K562 (cell line): Measurements from ENCODE around the gene AKAP13. TPM values are rescaled to one million over a fixed set of nuclear protein-coding genes. Genes with fewer than 3 reads are reported as not detected.

ENCODE experiments used
- ATAC-seq: fragments of 200-7000 bp; cut with Tn5 transposase; 3 replicates; pipeline ENCODE4 v1.9.1; 2020; ENCODE audit warnings: moderate library complexity
- BruUV-seq: library from RNA; stranded (reverse); fragments of 400-500 nt; replicated peaks from 2 replicates; lab custom pipeline; 2021; lab: Mats Ljungman, UMichigan
- CTCF ChIA-PET: fragments of 300-600 bp; formaldehyde crosslinking; extraction: SDS; loops from one replicate; lab custom pipeline; 2021; ENCODE audit warnings: low intra/inter-chr PET ratio; lab: Yijun Ruan, JAX
- POLR2A ChIA-PET: fragments of 300-600, 350-650 bp; sonication (Branson Sonifier 250); formaldehyde crosslinking; extraction: SDS; loops from one replicate; lab custom pipeline; 2021; ENCODE audit warnings: antibody characterized with exemption, inconsistent platforms; lab: Yijun Ruan, JAX
- DNase-seq, 4 experiments: peaks; one replicate each; pipeline versions ENCODE4 v3.0.0 to v3.0.0-alpha.2; 2011 to 2018; ENCODE audit warnings: low spot score in 3 of 4, mixed read lengths in 3 of 4; ENCODE audit errors: extremely low read depth in 1 of 4
- FAIRE-seq: peaks from 2 replicates; lab custom pipeline; 2011; peaks lifted over from hg19 to GRCh38; lab: Jason Lieb, UNC
- H2AFZ ChIP-seq: 2 replicates; pipeline ENCODE4 v1.6.0; 2011; ENCODE audit warnings: low read depth, low read length, control low read depth, inconsistent platforms
- H3K27ac ChIP-seq: fragments of 200-600 bp; 3 replicates; pipeline ENCODE4 v1.8.0; 2011; ENCODE audit warnings: low read depth, mild to moderate bottlenecking, control low read depth, inconsistent platforms, low read length, moderate library complexity, mixed read lengths; ENCODE audit errors: extremely low read depth
- H3K27me3 ChIP-seq, 2 experiments: fragments of 300-600 bp in 1 of 2; 2 replicates in 1 of 2; 3 replicates in 1 of 2; pipeline versions ENCODE4 v1.6.0 to v1.8.0; 2011; ENCODE audit warnings: inconsistent platforms in 2 of 2, low read length in 2 of 2, mild to moderate bottlenecking in 1 of 2, mixed read lengths in 1 of 2, moderate library complexity in 1 of 2; ENCODE audit not compliant: control insufficient read depth in 2 of 2, insufficient read depth in 2 of 2
- H3K36me3 ChIP-seq: fragments of 300-600 bp; 3 replicates; pipeline ENCODE4 v1.8.0; 2011; ENCODE audit warnings: mild to moderate bottlenecking, low read length, inconsistent platforms; ENCODE audit not compliant: control insufficient read depth, insufficient read depth
- H3K4me1 ChIP-seq, 2 experiments: fragments of 200-600 bp in 1 of 2; replicated peaks in 1 of 2; 2 replicates in 1 of 2; 3 replicates in 1 of 2; pipeline versions ENCODE4 v1.5.1 to v1.8.0; 2011; ENCODE audit warnings: inconsistent platforms in 2 of 2, low read length in 2 of 2, mild to moderate bottlenecking in 1 of 2, mixed read lengths in 1 of 2, moderate library complexity in 1 of 2; ENCODE audit not compliant: control insufficient read depth in 2 of 2, insufficient read depth in 2 of 2
- H3K4me2 ChIP-seq: 2 replicates; pipeline ENCODE4 v1.6.1; 2011; ENCODE audit warnings: low read length, control low read depth, inconsistent platforms, mixed read lengths; ENCODE audit not compliant: insufficient read depth
- H3K4me3 ChIP-seq: fragments of 200-600 bp; sonication (generic), shearing (Covaris generic); 2 replicates; pipeline ENCODE4 v1.5.1; 2016; ENCODE audit warnings: control low read depth, inconsistent platforms
- H3K79me2 ChIP-seq: fragments of 200-600 bp; 3 replicates; pipeline ENCODE4 v1.8.0; 2011; ENCODE audit warnings: low read length, inconsistent platforms; ENCODE audit not compliant: control insufficient read depth, insufficient read depth
- H3K9ac ChIP-seq, 2 experiments: 2 replicates each; pipeline versions ENCODE4 v1.6.0 to v1.6.1; 2011; ENCODE audit warnings: low read depth in 2 of 2, low read length in 2 of 2, control low read depth in 1 of 2, inconsistent platforms in 1 of 2, mild to moderate bottlenecking in 1 of 2, mixed read lengths in 1 of 2; ENCODE audit not compliant: insufficient read depth in 1 of 2
- H3K9me1 ChIP-seq: one replicate; pipeline ENCODE4 v1.6.0; 2011; ENCODE audit warnings: inconsistent platforms, mild to moderate bottlenecking, low read length, moderate library complexity; ENCODE audit not compliant: control insufficient read depth, insufficient read depth
- H3K9me3 ChIP-seq: replicated peaks from 2 replicates; pipeline ENCODE4 v1.5.1; 2011; ENCODE audit warnings: low read depth, low read length, inconsistent platforms; ENCODE audit not compliant: control insufficient read depth, insufficient read depth
- H4K20me1 ChIP-seq: replicated peaks from 2 replicates; pipeline ENCODE4 v1.6.1; 2011; ENCODE audit warnings: low read length, inconsistent platforms, mixed read lengths; ENCODE audit not compliant: control insufficient read depth, insufficient read depth
- CREB1 ChIP-seq, 2 experiments: sonication (generic) in 1 of 2; formaldehyde crosslinking in 1 of 2; IDR thresholded peaks; 2 replicates each; pipeline versions ENCODE4 v1.6.1 to v1.8.0; 2012 to 2022; ENCODE audit warnings: inconsistent platforms in 1 of 2, mild to moderate bottlenecking in 1 of 2, missing genetic modification reagents in 1 of 2, moderate library complexity in 1 of 2
- CXXC5 ChIP-seq: fragments of 250-450 bp; sonication (Bioruptor Pico); IDR thresholded peaks from 2 replicates; pipeline ENCODE4 v1.8.0; 2022; ENCODE audit warnings: inconsistent platforms, mild to moderate bottlenecking, moderate library complexity
- MTA3 ChIP-seq: fragments of 450-650 bp; formaldehyde crosslinking; IDR thresholded peaks from 2 replicates; pipeline ENCODE4 v1.6.1; 2017; ENCODE audit warnings: mild to moderate bottlenecking, borderline replicate concordance
- NFATC3 ChIP-seq: fragments of 450-650 bp; IDR thresholded peaks from 2 replicates; pipeline ENCODE4 v1.6.1; 2017; ENCODE audit warnings: mild to moderate bottlenecking
- POLR3A ChIP-seq: IDR thresholded peaks from 2 replicates; pipeline ENCODE4 v1.6.1; 2011; ENCODE audit warnings: borderline replicate concordance, mild to moderate bottlenecking, moderate library complexity; ENCODE audit not compliant: insufficient read length, insufficient read depth; ENCODE audit errors: extremely low read depth
- PYGO2 ChIP-seq: fragments of 450-650 bp; IDR thresholded peaks from 2 replicates; pipeline ENCODE4 v1.6.1; 2016; ENCODE audit warnings: mild to moderate bottlenecking, missing genetic modification characterization, moderate library complexity, missing compliant biosample characterization
- STAT5B ChIP-seq: fragments of 250-450 bp; sonication (Bioruptor Pico); IDR thresholded peaks from 2 replicates; pipeline ENCODE4 v1.8.0; 2021; ENCODE audit warnings: mild to moderate bottlenecking, inconsistent platforms
- SUPT5H ChIP-seq: fragments of 450-650 bp; IDR thresholded peaks from 2 replicates; pipeline ENCODE4 v1.6.1; 2016
- ZNF41 ChIP-seq: fragments of 250-450 bp; sonication (Bioruptor Pico); conservative IDR thresholded peaks from 2 replicates; pipeline ENCODE4 v1.4.0; 2020; ENCODE audit warnings: mild to moderate bottlenecking
- WGBS: fragments of 100-300 bp; shearing (Covaris generic); methylation state at CpG from one replicate; pipeline ENCODE4 v1.1.6; 2016; ENCODE audit warnings: low coverage, mixed read lengths; ENCODE audit not compliant: insufficient coverage; ENCODE audit errors: missing lambda C conversion rate; 5-methylcytosine and 5-hydroxymethylcytosine counted together
- in situ Hi-C: fragments of 300-500 bp; cut with MboI; formaldehyde crosslinking; loops from 4 replicates; pipeline ENCODE4 v1.15.0; 2018; ENCODE audit warnings: inconsistent platforms, mixed read lengths
- intact Hi-C: fragments of 100-400 bp; cut with micrococcal nuclease; formaldehyde crosslinking; loops from 2 replicates; pipeline ENCODE4 v1.14.2; 2022
- polyA plus RNA-seq, 8 experiments: library from polyadenylated mRNA; depleted of rRNA in 4 of 8; stranded (reverse) in 5 of 8; unstranded in 3 of 8; fragments of >200 nt; fragmentation: Nextera tagmentation in 2 of 8; fragmentation: Illumina TruSeq in 1 of 8; extraction: Ambion mirVana in 2 of 8; extraction: Trizol in 1 of 8; gene quantifications; 2 replicates each; pipeline versions ENCODE4 v1.2.1 to v1.2.3, GENCODE V29; 2011 to 2014; ENCODE audit warnings: inconsistent platforms in 1 of 8, missing spikeins in 1 of 8
- total RNA-seq, 7 experiments: library from RNA; depleted of rRNA in 6 of 7; stranded (reverse); fragments of >200 nt in 6 of 7; fragmentation: Illumina TruSeq in 2 of 7; extraction: Trizol in 2 of 7; gene quantifications; 2 replicates each; pipeline versions ENCODE4 v1.2.1 to v1.2.3, GENCODE V29; 2011 to 2021; ENCODE audit warnings: low replicate concordance in 1 of 7
- TF ChIP-seq, protein P1 (sequence below): sonication (generic); formaldehyde crosslinking; IDR thresholded peaks from 2 replicates; pipeline ENCODE4 v1.8.0; 2022; ENCODE audit warnings: mild to moderate bottlenecking, missing genetic modification reagents
- TF ChIP-seq, protein P2 (sequence below): fragments of 200-800 bp; sonication (Bioruptor generic); IDR thresholded peaks from 2 replicates; pipeline ENCODE4 v1.6.1; 2017; ENCODE audit warnings: missing genetic modification characterization, missing compliant biosample characterization
- TF ChIP-seq, protein P3 (sequence below): sonication (generic); formaldehyde crosslinking; IDR thresholded peaks from 2 replicates; pipeline ENCODE4 v1.8.0; 2023; ENCODE audit warnings: mild to moderate bottlenecking, missing genetic modification reagents

AKAP13 gene
- total and polyA plus RNA-seq, 9 of the 15 experiments (the other 6 are each of a cell fraction or from before 2014, with no cell fraction given): 0.03 to 1.7 (median 0.42) TPM

DNA sequence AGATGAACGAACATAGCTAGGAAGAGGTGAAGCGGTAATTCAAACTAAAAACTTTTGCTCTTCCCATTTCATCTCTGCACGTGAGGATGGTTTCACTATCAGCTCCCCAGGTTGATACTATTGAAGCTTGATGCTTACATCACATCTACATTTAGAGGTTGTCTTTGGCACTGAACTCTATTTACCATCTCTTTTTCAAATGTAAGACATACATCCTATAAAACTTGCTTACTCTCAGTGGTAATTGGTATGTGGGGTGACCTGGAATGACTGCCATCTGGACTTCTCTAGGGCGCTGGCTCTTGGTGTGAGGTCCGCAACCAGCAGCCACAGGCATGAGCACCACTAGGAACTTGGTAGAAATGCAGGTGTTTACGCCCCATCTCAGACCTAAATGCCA lies 118.1 kb downstream of the AKAP13 start:
- 0% methylated on average over 6 of the region's 6 CpGs for WGBS
- H2AFZ ChIP-seq: no peak overlapping the region
- FAIRE-seq: no peak
- H3K4me2 ChIP-seq: no peak overlapping the region
- no peak overlapping the region for H3K27ac ChIP-seq
- no peaks in the 10 kb centered on the region for H4K20me1 ChIP-seq
- H3K27me3 ChIP-seq: no peaks in the 10 kb centered on the region
- no peaks in the 10 kb centered on the region for H3K9me3 ChIP-seq
- H3K36me3 ChIP-seq: no peaks in the 10 kb centered on the region
- ATAC-seq: no peak
- in situ Hi-C loops (no loop called here), intact Hi-C loops (no loop called here)
- no peaks in the 10 kb centered on the region for H3K79me2 ChIP-seq
- no peak overlapping the region for H3K4me3 ChIP-seq
- ChIA-PET CTCF (no interaction called here), POLR2A (interaction anchor here (1.0 kb wide), 1 partner anchor 11 kb away, joined by 3 read pairs; no protein-coding TSS in a partner anchor)
- DNase-seq: no peak
- BruUV-seq: no TSS peak
- H3K4me1 ChIP-seq: no peaks in the 10 kb centered on the region
- H3K9me1 ChIP-seq: no peaks in the 10 kb centered on the region
- no peak overlapping the region for H3K9ac ChIP-seq
- TF ChIP-seq, protein P1, sequence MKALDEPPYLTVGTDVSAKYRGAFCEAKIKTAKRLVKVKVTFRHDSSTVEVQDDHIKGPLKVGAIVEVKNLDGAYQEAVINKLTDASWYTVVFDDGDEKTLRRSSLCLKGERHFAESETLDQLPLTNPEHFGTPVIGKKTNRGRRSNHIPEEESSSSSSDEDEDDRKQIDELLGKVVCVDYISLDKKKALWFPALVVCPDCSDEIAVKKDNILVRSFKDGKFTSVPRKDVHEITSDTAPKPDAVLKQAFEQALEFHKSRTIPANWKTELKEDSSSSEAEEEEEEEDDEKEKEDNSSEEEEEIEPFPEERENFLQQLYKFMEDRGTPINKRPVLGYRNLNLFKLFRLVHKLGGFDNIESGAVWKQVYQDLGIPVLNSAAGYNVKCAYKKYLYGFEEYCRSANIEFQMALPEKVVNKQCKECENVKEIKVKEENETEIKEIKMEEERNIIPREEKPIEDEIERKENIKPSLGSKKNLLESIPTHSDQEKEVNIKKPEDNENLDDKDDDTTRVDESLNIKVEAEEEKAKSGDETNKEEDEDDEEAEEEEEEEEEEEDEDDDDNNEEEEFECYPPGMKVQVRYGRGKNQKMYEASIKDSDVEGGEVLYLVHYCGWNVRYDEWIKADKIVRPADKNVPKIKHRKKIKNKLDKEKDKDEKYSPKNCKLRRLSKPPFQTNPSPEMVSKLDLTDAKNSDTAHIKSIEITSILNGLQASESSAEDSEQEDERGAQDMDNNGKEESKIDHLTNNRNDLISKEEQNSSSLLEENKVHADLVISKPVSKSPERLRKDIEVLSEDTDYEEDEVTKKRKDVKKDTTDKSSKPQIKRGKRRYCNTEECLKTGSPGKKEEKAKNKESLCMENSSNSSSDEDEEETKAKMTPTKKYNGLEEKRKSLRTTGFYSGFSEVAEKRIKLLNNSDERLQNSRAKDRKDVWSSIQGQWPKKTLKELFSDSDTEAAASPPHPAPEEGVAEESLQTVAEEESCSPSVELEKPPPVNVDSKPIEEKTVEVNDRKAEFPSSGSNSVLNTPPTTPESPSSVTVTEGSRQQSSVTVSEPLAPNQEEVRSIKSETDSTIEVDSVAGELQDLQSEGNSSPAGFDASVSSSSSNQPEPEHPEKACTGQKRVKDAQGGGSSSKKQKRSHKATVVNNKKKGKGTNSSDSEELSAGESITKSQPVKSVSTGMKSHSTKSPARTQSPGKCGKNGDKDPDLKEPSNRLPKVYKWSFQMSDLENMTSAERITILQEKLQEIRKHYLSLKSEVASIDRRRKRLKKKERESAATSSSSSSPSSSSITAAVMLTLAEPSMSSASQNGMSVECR (CRISPR knock-in tag): no peak
- TF ChIP-seq MTA3 (no peak), ZNF41 (CRISPR knock-in tag) (no peak), CXXC5 (no peak), NFATC3 (no peak), STAT5B (CRISPR knock-in tag) (no peak), CREB1 (IDR thresholded peaks at IDR 0.05) (no peak), CREB1 (CRISPR knock-in tag; IDR thresholded peaks at IDR 0.05) (no peak), SUPT5H (no peak), PYGO2 (no peak), POLR3A (no peak)
- TF ChIP-seq, protein P2, sequence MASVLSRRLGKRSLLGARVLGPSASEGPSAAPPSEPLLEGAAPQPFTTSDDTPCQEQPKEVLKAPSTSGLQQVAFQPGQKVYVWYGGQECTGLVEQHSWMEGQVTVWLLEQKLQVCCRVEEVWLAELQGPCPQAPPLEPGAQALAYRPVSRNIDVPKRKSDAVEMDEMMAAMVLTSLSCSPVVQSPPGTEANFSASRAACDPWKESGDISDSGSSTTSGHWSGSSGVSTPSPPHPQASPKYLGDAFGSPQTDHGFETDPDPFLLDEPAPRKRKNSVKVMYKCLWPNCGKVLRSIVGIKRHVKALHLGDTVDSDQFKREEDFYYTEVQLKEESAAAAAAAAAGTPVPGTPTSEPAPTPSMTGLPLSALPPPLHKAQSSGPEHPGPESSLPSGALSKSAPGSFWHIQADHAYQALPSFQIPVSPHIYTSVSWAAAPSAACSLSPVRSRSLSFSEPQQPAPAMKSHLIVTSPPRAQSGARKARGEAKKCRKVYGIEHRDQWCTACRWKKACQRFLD (CRISPR knock-in tag): no peak
- TF ChIP-seq, protein P3, sequence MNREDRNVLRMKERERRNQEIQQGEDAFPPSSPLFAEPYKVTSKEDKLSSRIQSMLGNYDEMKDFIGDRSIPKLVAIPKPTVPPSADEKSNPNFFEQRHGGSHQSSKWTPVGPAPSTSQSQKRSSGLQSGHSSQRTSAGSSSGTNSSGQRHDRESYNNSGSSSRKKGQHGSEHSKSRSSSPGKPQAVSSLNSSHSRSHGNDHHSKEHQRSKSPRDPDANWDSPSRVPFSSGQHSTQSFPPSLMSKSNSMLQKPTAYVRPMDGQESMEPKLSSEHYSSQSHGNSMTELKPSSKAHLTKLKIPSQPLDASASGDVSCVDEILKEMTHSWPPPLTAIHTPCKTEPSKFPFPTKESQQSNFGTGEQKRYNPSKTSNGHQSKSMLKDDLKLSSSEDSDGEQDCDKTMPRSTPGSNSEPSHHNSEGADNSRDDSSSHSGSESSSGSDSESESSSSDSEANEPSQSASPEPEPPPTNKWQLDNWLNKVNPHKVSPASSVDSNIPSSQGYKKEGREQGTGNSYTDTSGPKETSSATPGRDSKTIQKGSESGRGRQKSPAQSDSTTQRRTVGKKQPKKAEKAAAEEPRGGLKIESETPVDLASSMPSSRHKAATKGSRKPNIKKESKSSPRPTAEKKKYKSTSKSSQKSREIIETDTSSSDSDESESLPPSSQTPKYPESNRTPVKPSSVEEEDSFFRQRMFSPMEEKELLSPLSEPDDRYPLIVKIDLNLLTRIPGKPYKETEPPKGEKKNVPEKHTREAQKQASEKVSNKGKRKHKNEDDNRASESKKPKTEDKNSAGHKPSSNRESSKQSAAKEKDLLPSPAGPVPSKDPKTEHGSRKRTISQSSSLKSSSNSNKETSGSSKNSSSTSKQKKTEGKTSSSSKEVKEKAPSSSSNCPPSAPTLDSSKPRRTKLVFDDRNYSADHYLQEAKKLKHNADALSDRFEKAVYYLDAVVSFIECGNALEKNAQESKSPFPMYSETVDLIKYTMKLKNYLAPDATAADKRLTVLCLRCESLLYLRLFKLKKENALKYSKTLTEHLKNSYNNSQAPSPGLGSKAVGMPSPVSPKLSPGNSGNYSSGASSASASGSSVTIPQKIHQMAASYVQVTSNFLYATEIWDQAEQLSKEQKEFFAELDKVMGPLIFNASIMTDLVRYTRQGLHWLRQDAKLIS: no peak
